AG09319 (cell line): ENCODE results near the gene DNAH17.

ENCODE experiments used
- DNase-seq: peaks from one replicate; pipeline ENCODE4 v3.0.0-alpha.2; 2010; ENCODE audit warnings: low read depth; ENCODE audit errors: extremely low read depth
- TF ChIP-seq, protein P1 (sequence below): IDR thresholded peaks from 2 replicates; pipeline ENCODE4 v1.5.1; 2011; ENCODE audit warnings: low read depth, mild to moderate bottlenecking, inconsistent platforms, low read length, moderate library complexity

Gene DNAH17

GRCh38 chr17:78380370-78380769 lies 196.8 kb downstream of the DNAH17 start:
- DNase-seq: no peak
- TF ChIP-seq, protein P1, sequence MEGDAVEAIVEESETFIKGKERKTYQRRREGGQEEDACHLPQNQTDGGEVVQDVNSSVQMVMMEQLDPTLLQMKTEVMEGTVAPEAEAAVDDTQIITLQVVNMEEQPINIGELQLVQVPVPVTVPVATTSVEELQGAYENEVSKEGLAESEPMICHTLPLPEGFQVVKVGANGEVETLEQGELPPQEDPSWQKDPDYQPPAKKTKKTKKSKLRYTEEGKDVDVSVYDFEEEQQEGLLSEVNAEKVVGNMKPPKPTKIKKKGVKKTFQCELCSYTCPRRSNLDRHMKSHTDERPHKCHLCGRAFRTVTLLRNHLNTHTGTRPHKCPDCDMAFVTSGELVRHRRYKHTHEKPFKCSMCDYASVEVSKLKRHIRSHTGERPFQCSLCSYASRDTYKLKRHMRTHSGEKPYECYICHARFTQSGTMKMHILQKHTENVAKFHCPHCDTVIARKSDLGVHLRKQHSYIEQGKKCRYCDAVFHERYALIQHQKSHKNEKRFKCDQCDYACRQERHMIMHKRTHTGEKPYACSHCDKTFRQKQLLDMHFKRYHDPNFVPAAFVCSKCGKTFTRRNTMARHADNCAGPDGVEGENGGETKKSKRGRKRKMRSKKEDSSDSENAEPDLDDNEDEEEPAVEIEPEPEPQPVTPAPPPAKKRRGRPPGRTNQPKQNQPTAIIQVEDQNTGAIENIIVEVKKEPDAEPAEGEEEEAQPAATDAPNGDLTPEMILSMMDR: no peak

DNA sequence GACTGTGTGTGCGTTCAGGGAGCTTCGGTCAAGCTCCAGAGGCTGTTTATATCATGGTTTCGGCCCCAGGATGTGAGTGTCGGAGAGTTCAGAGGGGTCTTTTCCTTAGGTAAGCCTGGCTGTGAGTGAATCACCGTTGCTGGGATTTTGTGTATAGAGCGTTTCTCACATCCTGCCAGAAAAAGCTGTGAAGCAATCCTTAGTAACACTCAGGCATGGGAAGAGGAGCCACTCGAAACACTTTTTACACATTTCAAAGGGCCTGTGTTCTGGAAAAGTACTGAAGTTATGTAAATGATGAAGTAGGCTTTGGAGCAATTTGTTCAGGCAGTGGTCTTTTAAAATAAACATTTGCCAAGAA lies 198.1 kb downstream of the DNAH17 start:
- TF ChIP-seq, protein P1: no peak
- no peak for DNase-seq

GRCh38 chr17:78378225-78379130 lies 198.7 kb downstream of the DNAH17 start, which contains the start of gene PGS1:
PGS1 (plus strand) TSS chr17:78378649; CDS start chr17:78378666, 17 bp downstream.
- TF ChIP-seq, protein P1: no peak
- no peak for DNase-seq

- no peak for DNase-seq
- TF ChIP-seq, protein P1: no peak
Observed at GRCh38 chr17:78377858-78378224, 199.4 kb downstream of the DNAH17 start.

GRCh38 chr17:78376161-78376560 lies 201.0 kb downstream of the DNAH17 start:
- no peak for DNase-seq
- TF ChIP-seq, protein P1: no peak

- DNase-seq: peak; percentile 89
- TF ChIP-seq, protein P1: no peak
Observed at GRCh38 chr17:78375401-78376151, 201.6 kb downstream of the DNAH17 start.
